Right atrium auricular region (tissue), 2 donors: ENCODE results near the gene UCN. TPM values are rescaled to one million over a fixed set of nuclear protein-coding genes. Genes with fewer than 3 reads are reported as not detected.

Source experiments
- DNase-seq: peaks from one replicate; pipeline ENCODE4 v3.0.0-alpha.2; 2019; ENCODE audit warnings: low spot score
- H3K27ac ChIP-seq, 2 donors: fragments of 200-600 bp; sonication (generic); 1 replicate in 1 of 2; 2 replicates in 1 of 2; pipeline ENCODE4 v1.5.1; 2016 to 2019
- H3K27me3 ChIP-seq, 2 donors: fragments of 200-600 bp; sonication (generic); one replicate each; pipeline versions ENCODE4 v1.5.1 to v1.6.0; 2017 to 2019
- H3K36me3 ChIP-seq: fragments of 200-600 bp; sonication (generic); one replicate; pipeline ENCODE4 v1.5.1; 2016
- H3K4me1 ChIP-seq, 2 donors: fragments of 200-600 bp; sonication (generic); one replicate each; pipeline versions ENCODE4 v1.5.1 to v1.6.0; 2017 to 2019
- H3K4me3 ChIP-seq, 2 donors: fragments of 200-600 bp; sonication (generic); 1 replicate in 1 of 2; 2 replicates in 1 of 2; pipeline ENCODE4 v1.5.1; 2017 to 2019; ENCODE audit warnings: mild to moderate bottlenecking in 1 of 2, moderate library complexity in 1 of 2
- H3K9me3 ChIP-seq, 2 donors: fragments of 200-600 bp; sonication (generic); one replicate each; pipeline ENCODE4 v1.5.1; 2019
- total RNA-seq, 2 donors: library from RNA; depleted of rRNA; stranded (reverse); fragments of >200 nt; gene quantifications; one replicate each; pipeline ENCODE4 v1.1.0, GENCODE V29; 2016
- TF ChIP-seq, protein P1 (sequence below), 2 donors: fragments of 200-600 bp; sonication (generic); IDR thresholded peaks; one replicate each; pipeline ENCODE4 v1.5.1; 2019; ENCODE audit warnings: antibody characterized with exemption in 2 of 2

UCN gene
- total RNA-seq, 2 donors from 2014 or later: 0.74 to 2.6 TPM

DNA sequence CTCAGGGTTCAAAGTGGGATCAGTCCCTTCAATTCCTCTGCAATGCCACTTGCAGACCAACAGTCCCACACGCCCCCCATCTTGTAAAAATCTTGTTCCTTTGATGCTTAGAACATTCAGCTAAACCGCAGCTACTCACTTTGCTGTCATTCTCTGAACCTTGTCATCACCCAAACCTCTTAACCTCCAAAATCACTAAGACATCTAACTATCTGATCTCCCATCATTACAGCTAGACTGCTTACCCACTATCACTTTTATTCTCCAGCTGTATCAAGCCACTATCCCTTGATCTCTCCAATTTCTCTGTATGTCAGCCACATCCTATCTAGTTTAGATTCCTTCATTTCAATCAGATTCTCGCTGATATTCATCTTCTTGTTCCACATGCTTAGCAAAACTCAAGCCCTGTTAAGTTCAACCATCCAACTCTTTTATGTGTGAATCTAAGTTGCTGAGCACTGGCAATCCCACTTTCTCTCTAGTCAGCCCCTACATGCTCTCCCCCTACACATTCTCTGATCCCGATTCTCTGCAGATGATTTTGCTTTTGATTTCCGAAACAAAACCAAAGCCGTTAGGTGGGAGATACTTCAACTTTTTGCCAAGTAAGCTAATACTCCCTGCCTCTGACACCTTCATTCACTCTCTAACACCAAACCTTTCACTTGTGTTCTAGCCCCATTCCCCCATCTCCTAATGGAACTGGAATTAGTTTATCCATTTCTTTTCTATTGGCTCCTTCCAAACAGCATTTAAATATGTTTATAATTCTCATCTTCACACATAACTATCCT is 43.8 kb upstream of the UCN start:
- H3K4me1 ChIP-seq: peaks cover 0 to 21% of the 10 kb centered on the region in 2 donors
- DNase-seq: no peak
- H3K9me3 ChIP-seq: no peaks in the 10 kb centered on the region
- no peaks in the 10 kb centered on the region for H3K27me3 ChIP-seq
- TF ChIP-seq, protein P1, sequence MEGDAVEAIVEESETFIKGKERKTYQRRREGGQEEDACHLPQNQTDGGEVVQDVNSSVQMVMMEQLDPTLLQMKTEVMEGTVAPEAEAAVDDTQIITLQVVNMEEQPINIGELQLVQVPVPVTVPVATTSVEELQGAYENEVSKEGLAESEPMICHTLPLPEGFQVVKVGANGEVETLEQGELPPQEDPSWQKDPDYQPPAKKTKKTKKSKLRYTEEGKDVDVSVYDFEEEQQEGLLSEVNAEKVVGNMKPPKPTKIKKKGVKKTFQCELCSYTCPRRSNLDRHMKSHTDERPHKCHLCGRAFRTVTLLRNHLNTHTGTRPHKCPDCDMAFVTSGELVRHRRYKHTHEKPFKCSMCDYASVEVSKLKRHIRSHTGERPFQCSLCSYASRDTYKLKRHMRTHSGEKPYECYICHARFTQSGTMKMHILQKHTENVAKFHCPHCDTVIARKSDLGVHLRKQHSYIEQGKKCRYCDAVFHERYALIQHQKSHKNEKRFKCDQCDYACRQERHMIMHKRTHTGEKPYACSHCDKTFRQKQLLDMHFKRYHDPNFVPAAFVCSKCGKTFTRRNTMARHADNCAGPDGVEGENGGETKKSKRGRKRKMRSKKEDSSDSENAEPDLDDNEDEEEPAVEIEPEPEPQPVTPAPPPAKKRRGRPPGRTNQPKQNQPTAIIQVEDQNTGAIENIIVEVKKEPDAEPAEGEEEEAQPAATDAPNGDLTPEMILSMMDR (IDR thresholded peaks at IDR 0.05): no peak
- no peaks in the 10 kb centered on the region for H3K36me3 ChIP-seq
- H3K4me3 ChIP-seq: no peak overlapping the region
- no peak overlapping the region for H3K27ac ChIP-seq

- Histone ChIP-seq H3K27ac (no peak overlapping the region), H3K4me1 (peaks cover 0 to 12% of the 10 kb centered on the region in 2 donors), H3K36me3 (no peaks in the 10 kb centered on the region), H3K4me3 (no peak overlapping the region), H3K9me3 (no peaks in the 10 kb centered on the region), H3K27me3 (no peaks in the 10 kb centered on the region)
- no peak for DNase-seq
- TF ChIP-seq, protein P1 (IDR thresholded peaks at IDR 0.05): no peak
Observed at GRCh38 chr2:27350106-27350693, 42.0 kb upstream of the UCN start.

GRCh38 chr2:27347641-27348040 is 39.4 kb upstream of the UCN start:
- TF ChIP-seq, protein P1 (IDR thresholded peaks at IDR 0.05): no peak
- Histone ChIP-seq H3K27me3 (no peaks in the 10 kb centered on the region), H3K36me3 (peaks cover 5% of the 10 kb centered on the region), H3K4me3 (no peak overlapping the region), H3K4me1 (no peaks in the 10 kb centered on the region), H3K9me3 (no peaks in the 10 kb centered on the region), H3K27ac (no peak overlapping the region)
- DNase-seq: no peak

DNA sequence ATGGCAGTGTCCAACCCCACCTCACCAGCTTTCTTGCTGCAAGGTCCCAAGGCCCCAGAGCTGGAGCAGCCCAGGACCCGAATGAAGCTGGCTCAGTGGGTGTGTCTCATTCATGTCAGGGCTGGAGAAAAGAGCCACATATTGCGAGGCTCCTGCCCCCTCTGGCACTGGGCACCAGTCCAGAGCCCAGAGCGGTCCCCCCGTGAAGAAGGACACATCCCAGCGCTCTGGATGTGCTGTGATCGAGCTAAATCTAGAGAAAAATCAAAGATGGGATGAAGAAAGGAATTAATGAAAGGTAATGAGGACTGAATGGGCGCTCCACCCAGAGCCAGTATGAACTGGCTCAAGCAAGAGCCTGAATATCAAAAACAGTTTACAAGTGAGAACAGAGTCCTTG is 27.9 kb upstream of the UCN start:
- H3K36me3 ChIP-seq: peaks cover 88% of the 10 kb centered on the region
- H3K27ac ChIP-seq: no peak overlapping the region
- H3K4me3 ChIP-seq: no peak overlapping the region
- H3K4me1 ChIP-seq: no peaks in the 10 kb centered on the region
- no peak for DNase-seq
- no peaks in the 10 kb centered on the region for H3K27me3 ChIP-seq
- no peaks in the 10 kb centered on the region for H3K9me3 ChIP-seq
- TF ChIP-seq, protein P1 (IDR thresholded peaks at IDR 0.05): no peak

- DNase-seq: no peak
- H3K27ac ChIP-seq: no peak overlapping the region
- H3K27me3 ChIP-seq: no peaks in the 10 kb centered on the region
- peaks cover 83% of the 10 kb centered on the region for H3K36me3 ChIP-seq
- H3K4me3 ChIP-seq: no peak overlapping the region
- H3K9me3 ChIP-seq: no peaks in the 10 kb centered on the region
- TF ChIP-seq, protein P1 (IDR thresholded peaks at IDR 0.05): no peak
- H3K4me1 ChIP-seq: no peaks in the 10 kb centered on the region
Observed at GRCh38 chr2:27335311-27335710, 27.1 kb upstream of the UCN start.
